K562 (cell line): ENCODE data around the gene SPATA2L. TPM values are rescaled to one million over a fixed set of nuclear protein-coding genes. Genes with fewer than 3 reads are reported as not detected.

Experiments
- BRD4 ChIP-seq: fragments of 200-600 bp; sonication (generic); IDR thresholded peaks from 2 replicates; pipeline ENCODE4 v1.6.1; 2017; ENCODE audit warnings: inconsistent platforms
- CREB3L1 ChIP-seq: fragments of 450-650 bp; IDR thresholded peaks from 2 replicates; pipeline ENCODE4 v1.6.1; 2014; ENCODE audit warnings: low read depth, mild to moderate bottlenecking, moderate library complexity, borderline replicate concordance
- FOXJ2 ChIP-seq: fragments of 200-800 bp; sonication (Bioruptor generic); IDR thresholded peaks from 2 replicates; pipeline ENCODE4 v1.6.1; 2016; ENCODE audit warnings: missing genetic modification characterization, missing compliant biosample characterization
- RBBP5 ChIP-seq: fragments of 200-600 bp; sonication (generic); IDR thresholded peaks from 2 replicates; pipeline ENCODE4 v1.6.1; 2012; ENCODE audit warnings: borderline replicate concordance, mild to moderate bottlenecking, low read length, control low read depth, inconsistent platforms; ENCODE audit not compliant: insufficient read depth, poor library complexity, severe bottlenecking
- RBM15 ChIP-seq: fragments of 200-400 bp; formaldehyde crosslinking; IDR thresholded peaks from 2 replicates; pipeline ENCODE4 v1.6.1; 2018; ENCODE audit warnings: mild to moderate bottlenecking, low read length, moderate library complexity; ENCODE audit not compliant: insufficient read depth
- STAT5A ChIP-seq: IDR thresholded peaks from 2 replicates; pipeline ENCODE4 v1.6.1; 2012; ENCODE audit warnings: low read length, inconsistent platforms, borderline replicate concordance
- ZBTB11 ChIP-seq, 3 experiments: fragments of 200-800 bp in 1 of 3; fragments of 250-450 bp in 1 of 3; fragments of 450-650 bp in 1 of 3; sonication (Bioruptor Pico) in 1 of 3; sonication (Bioruptor generic) in 1 of 3; formaldehyde crosslinking in 1 of 3; IDR thresholded peaks; 2 replicates each; pipeline versions ENCODE4 v1.6.1 to v1.8.0; 2016 to 2022; ENCODE audit warnings: mild to moderate bottlenecking in 2 of 3, missing genetic modification characterization in 2 of 3, missing compliant biosample characterization in 1 of 3, moderate library complexity in 1 of 3
- ZNF277 ChIP-seq: fragments of 250-450 bp; sonication (Bioruptor Pico); IDR thresholded peaks from 2 replicates; pipeline ENCODE4 v1.8.0; 2022; ENCODE audit warnings: inconsistent platforms, mild to moderate bottlenecking, moderate library complexity, borderline replicate concordance
- ZNF311 ChIP-seq: fragments of 250-450 bp; sonication (Bioruptor Pico); IDR thresholded peaks from 2 replicates; pipeline ENCODE4 v1.4.0; 2020; ENCODE audit warnings: mild to moderate bottlenecking, moderate library complexity
- ZNF449 ChIP-seq: fragments of 250-450 bp; sonication (Bioruptor Pico); IDR thresholded peaks from 2 replicates; pipeline ENCODE4 v1.8.0; 2022; ENCODE audit warnings: moderate library complexity, mild to moderate bottlenecking, inconsistent platforms
- ZNF764 ChIP-seq: fragments of 250-450 bp; sonication (Bioruptor Pico); IDR thresholded peaks from 2 replicates; pipeline ENCODE4 v1.4.0; 2020; ENCODE audit warnings: low read depth, mild to moderate bottlenecking, moderate library complexity
- ZSCAN32 ChIP-seq: fragments of 450-650 bp; formaldehyde crosslinking; IDR thresholded peaks from 2 replicates; pipeline ENCODE4 v1.4.0; 2020; ENCODE audit warnings: mild to moderate bottlenecking, moderate library complexity
- polyA plus RNA-seq, 8 experiments: library from polyadenylated mRNA; depleted of rRNA in 4 of 8; stranded (reverse) in 5 of 8; unstranded in 3 of 8; fragments of >200 nt; fragmentation: Nextera tagmentation in 2 of 8; fragmentation: Illumina TruSeq in 1 of 8; extraction: Ambion mirVana in 2 of 8; extraction: Trizol in 1 of 8; gene quantifications; 2 replicates each; pipeline versions ENCODE4 v1.2.1 to v1.2.3, GENCODE V29; 2011 to 2014; ENCODE audit warnings: inconsistent platforms in 1 of 8, missing spikeins in 1 of 8
- total RNA-seq, 7 experiments: library from RNA; depleted of rRNA in 6 of 7; stranded (reverse); fragments of >200 nt in 6 of 7; fragmentation: Illumina TruSeq in 2 of 7; extraction: Trizol in 2 of 7; gene quantifications; 2 replicates each; pipeline versions ENCODE4 v1.2.1 to v1.2.3, GENCODE V29; 2011 to 2021; ENCODE audit warnings: low replicate concordance in 1 of 7
- TF ChIP-seq, protein P1 (sequence below): fragments of 450-650 bp; formaldehyde crosslinking; IDR thresholded peaks from 2 replicates; pipeline ENCODE4 v1.4.0; 2020; ENCODE audit warnings: mild to moderate bottlenecking, moderate library complexity

Gene SPATA2L
- total and polyA plus RNA-seq, 9 of the 15 experiments (the other 6 are each of a cell fraction or from before 2014, with no cell fraction given) = 0.13 to 19.2 (median 4.8) TPM; not detected in 1

DNA sequence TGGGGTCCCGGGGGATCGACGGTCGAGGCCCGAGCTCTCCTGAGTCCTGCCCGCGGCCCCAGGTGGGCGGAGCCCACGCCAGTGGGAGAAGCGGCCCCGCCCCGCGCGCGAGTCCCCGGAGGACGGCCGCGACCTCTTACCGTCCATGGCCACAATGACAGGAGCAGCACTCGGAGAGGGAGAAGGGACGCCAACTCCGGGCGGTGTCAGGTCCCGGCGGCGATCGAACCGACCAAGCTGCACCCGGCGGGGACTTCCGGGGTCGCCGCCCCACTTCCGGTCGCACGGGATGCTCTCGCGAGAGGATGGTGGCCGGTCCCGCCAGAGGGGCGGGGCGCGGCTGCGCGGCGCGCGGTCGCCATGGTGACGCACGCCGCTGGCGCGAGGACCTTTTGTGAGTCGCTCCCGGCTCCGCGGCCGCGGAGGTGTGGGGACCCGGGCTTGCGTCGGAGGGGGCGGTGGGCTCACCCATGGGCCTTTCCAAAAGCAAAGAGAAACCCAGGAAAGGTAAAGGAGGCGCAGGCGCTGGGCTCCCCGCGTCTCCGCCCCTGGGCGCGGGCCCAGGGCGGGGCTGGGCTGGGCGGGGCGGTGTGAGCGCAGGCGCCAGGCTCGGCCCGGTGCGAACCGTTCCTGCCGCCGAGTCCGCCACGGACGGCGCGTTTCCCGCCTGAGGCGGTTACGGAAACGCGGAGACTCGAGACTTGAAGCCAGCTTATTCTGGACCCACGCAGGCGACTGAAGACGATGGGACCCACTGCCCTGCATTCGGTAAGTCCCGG lies 43.9 kb downstream of the SPATA2L start, which contains the start of the genes CHMP1A and SPATA33 (continued):
- TF ChIP-seq ZNF764 = no peak
- TF ChIP-seq ZNF277 (CRISPR knock-in tag) = no peak
- TF ChIP-seq STAT5A = no peak
- peak; percentile 100 for TF ChIP-seq RBBP5
- no peak for TF ChIP-seq ZNF449
- no peak for TF ChIP-seq RBM15
- TF ChIP-seq ZNF311 (CRISPR knock-in tag) = no peak
- TF ChIP-seq CREB3L1 = peak; percentile 60
- TF ChIP-seq BRD4 = no peak
- no peak for TF ChIP-seq FOXJ2 (tag)
- TF ChIP-seq ZBTB11 (CRISPR knock-in tag; IDR thresholded peaks at IDR 0.05) = peak; percentile 81 to 95 (median 91); a peak in 5 of 6 replicates
- TF ChIP-seq, protein P1, sequence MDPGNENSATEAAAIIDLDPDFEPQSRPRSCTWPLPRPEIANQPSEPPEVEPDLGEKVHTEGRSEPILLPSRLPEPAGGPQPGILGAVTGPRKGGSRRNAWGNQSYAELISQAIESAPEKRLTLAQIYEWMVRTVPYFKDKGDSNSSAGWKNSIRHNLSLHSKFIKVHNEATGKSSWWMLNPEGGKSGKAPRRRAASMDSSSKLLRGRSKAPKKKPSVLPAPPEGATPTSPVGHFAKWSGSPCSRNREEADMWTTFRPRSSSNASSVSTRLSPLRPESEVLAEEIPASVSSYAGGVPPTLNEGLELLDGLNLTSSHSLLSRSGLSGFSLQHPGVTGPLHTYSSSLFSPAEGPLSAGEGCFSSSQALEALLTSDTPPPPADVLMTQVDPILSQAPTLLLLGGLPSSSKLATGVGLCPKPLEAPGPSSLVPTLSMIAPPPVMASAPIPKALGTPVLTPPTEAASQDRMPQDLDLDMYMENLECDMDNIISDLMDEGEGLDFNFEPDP = no peak
- no peak for TF ChIP-seq ZSCAN32 (CRISPR knock-in tag)
